HG02938 (cell line): ENCODE data around the gene FYN.

Source experiments
- ATAC-seq: cut with Tn5 transposase; IDR thresholded peaks from one replicate; pipeline ENCODE4 v1.9.1; 2021; ENCODE audit warnings: mild to moderate bottlenecking, moderate library complexity; ENCODE audit not compliant: unreplicated experiment

FYN gene

DNA sequence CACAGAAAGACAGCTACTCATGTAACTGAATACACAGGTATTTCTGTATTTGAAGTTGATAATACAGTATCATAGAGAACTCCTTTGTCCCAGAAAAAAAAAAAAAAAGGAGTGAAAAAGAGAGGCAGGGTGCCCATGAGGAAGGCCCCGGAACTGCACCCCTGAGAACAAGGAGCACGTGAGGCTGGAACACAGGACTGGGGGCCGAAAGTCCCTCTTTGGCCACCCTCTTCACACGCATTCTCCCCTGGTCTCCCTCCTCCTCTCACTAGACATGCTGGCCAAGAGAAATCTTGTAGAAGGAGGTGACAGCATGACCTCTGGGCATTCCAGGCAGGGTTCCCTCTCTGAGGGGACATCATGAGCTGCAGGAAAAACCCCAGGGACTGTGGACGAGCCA lies 204.8 kb downstream of the FYN start:
- no peak for ATAC-seq

DNA sequence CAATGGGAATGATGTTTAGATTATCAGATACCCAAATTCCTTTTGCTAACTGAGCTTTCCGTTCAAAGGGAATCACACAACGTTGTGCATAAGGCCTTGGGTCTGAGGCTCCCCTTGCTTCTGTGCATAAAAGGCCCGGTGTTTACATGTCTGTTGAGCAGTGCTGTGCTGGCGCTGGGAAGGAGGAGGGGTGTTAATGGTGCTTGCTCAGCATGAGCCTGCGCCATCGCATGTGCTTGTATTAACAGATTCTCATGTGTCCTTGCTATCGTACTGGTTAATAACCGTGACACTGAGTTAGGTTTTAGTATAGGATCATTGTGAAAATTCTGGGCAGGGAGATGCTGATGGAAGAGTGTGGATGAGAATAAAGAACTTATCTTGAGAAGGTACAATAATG lies 205.3 kb downstream of the FYN start:
- no peak for ATAC-seq

DNA sequence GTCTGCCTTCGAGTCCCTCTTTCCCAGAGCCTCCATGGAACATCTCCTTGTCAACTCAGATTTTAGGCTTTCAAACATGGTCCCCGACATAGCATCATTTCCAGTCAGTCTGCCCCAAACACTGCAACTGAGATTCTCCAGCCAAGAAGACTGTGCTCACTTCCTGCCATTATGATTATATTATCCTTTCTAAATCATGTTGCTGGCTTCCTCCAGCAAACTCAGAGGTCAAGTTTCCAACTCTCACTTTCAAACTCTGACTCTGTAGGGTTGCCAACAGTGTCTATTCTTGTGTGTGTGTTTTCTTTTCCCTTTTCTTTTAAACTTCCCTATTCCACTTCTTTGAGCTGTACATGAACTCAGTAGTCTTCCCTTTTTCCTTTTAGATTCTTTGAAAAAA lies 206.4 kb downstream of the FYN start:
- ATAC-seq = no peak

DNA sequence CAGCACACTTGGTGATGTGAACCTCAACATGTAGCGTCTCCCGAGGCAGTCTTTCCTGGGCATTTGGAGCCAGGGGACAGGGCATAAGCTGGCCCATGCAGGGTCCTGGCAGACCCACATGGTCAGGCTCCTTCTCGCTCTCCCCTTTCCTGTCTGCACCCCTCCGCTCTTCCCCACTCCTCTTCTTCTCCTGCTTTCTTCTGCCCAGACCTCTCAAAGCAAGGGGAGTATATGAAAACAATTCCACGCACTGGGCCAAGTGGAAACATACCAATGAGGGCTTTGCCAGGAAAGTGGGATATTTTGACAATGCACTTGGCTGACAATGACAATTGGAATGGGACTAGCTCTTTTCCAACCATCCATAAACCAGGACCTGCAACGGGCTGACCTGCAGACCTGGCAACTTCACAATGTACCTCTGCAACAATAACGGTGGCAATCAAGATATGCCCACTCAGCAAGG lies 208.7 kb downstream of the FYN start:
- no peak for ATAC-seq

DNA sequence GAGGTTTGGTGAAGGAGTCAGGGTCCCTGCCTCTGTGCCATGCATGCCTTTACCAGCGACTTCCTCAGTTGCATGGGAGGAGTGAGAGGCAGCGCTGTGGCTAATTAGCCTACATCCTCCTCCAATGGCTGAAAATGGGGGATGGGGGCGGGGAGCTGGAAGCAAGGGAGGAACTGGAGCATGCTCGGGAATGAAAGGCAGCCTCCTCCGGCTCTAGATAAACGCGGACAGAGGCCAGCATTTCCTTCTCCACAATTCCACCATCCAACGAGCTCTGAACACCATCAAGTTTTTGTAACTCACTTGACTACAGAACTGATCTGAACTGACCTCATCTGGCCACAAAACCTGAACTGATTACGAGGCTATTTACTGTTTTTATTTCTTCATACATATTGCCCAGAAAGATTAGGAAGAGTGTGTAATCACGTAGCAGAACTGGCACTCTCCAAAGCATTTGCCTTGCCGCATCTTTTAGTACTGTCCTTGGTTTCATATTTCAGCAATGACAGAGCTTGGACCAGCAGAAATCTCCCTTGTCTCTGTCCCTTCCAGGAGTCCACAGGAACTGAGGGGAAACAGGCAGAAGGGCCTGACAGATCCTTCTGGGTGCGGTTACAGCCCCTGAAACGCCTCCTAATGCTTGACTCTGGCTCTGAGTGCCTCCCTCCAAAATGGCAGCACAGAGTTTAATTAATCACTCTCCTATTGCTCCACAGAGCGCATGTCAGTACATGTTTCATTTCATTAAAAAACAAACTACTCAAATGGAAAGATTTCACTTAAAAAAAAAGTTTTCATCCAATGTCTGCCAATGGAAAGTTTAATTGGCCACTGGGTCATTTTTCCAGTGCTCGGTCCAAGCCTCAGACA lies 209.3 kb downstream of the FYN start:
- ATAC-seq = no peak

DNA sequence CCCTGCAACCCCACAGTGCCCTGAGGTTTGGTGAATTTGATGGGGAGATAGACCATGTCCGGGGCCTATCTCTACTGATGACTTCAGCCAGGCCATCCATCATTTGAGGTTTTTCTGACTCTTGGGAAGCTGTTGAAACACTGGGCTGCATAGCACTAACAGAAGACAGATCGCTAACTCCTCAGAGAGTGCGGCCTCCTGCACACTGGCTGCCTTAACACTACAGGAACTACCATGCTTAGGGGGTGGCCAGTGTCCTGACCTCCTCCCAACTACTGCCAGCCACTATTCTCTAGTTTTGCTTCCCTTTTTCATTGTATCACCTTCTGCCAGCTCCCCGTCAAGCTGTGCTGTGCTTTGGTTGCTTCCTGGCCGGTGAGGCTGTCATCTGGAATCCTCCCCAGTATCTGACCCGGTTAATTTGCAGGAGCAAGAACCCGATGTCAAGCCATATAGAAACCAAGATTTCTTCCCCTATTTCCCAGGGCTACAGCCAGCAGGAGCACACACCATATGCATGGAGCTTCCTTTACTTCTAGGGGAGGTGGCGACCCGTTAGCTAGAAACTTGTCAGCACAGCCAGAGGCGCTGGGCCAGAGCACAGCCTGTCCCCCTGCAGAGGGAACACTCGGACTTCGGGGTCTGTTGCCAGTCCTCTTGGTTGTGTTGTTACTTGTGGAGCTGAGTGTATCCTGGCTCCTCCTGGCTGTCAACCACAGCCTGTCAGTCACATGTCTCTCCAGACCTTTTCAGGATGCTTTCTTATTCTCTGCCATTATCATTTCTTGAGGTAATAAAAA lies 210.3 kb downstream of the FYN start:
- no peak for ATAC-seq

DNA sequence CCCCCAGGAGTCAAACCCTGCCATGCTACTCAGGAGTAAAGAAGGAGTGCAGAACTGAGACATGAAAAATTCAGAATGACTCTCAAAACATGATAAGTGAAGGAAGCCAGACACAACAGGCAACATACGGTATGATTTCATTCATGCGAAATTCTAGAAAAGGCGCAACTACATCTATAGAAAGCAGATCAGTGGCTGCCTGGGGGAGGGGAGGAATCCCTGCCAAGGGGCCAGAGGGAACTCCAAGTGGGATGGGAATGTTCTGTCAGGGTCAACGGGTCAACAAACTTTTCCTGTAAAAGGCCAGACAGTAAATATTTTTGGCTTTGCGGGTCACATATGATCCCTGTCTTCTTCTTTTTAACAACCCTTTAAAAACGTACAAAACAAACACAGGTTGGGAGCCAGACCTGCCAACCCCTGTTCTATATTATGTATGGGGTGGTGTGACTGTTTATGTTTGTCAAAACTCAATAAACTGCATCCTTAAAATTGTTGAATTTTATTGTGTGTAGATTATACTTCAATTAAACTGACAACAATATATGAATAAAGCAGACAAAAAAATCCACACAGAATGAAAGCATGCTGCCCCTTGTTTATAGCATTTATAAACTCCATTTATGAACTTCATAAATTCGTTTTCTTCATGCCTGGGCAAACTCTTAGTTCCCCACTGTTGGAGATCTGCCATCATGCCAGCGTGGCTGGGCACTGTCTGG lies 211.0 kb downstream of the FYN start:
- no peak for ATAC-seq

DNA sequence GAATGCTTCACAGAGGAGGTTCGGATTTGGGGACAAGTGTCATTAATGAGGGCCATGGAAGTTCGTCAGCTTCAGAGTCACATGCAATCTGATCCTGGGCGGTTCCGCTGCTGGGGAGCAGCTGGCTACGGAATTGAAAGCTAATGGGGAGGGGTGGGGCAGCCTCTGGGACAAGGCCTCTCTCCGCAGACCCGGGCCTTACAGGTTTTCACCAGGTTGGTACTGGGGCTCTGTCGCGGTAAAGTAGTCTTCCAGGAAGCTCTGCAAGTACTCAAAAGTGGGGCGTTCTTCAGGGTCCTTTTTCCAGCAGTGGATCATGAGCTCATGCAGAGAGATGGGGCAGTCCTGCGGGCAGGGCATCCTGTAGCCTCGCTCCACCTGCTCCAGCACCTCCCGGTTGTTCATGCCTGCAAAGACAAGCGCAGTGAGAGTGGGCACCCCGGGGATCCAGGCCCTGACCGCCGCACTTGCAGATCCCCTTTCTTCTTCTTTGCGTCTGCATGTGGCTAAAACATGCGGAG lies 211.7 kb downstream of the FYN start:
- ATAC-seq = no peak

DNA sequence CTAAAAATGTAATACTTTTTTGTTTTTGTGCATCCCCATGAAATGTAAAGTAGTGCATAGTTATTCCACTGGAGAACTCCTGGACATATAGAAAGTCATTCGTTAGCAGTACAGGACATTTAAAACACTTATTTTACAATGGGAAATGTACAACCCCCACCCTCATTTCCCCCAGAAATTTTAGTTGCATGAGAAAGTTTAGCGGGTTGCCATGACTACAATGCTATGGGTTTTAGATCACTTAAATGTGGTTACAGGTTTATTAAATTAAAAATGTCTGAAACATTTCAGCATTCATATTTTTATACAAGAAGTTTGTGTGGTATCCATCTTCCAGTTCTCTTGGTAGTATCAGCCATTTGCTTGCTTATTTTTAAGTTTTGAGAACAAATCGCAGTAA lies 212.7 kb downstream of the FYN start:
- ATAC-seq = no peak

DNA sequence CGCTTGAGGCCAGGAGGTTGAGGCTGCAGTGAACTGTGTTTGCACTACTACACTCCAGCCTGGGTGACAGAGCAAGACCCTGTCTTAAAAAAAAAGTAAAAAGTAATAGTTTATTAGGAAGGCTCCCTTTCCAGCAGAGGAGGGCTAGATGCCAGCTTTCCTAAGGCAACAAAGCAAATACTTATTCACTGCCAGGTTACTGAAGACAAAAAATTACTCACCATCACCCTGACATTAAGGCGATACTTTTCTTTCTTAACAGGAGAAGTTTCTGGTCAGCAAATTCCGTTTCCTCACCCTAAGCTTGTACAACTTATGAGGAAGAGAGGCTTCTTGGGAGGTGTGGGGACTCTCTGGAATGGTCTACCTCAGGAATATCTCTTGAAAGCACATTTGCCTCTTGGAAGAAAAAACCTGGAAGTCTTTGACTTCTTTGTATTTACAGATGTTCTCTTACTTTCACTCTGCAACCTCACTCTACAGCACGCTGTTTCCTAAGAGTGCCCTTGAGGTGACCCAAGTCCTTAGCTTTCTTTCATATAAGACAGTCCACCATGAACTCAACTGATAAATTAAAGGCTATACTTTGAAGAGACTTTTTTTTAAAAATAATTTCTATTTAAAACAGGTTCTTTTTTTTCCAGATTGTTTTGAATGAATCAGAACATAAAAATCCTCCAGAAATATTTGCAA lies 214.6 kb downstream of the FYN start:
- ATAC-seq = no peak

DNA sequence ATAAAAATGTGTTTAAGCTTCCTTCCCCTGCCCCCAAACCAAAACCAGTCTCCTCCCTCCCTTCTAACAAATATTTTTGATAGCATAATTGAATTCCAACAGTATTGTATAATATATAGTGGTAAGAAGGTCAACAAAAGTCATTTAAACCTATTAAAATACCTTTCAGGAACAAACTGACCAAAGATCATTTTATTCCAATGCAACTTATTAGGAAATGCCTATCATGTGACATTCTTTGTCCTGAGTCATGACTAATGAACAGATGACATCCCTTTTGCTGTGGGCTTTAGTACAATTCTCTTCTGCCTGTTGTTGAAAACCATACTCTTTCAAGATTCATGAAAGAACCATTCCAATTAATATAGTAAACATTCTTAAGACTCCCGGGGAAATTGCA lies 216.1 kb downstream of the FYN start:
- ATAC-seq = no peak

DNA sequence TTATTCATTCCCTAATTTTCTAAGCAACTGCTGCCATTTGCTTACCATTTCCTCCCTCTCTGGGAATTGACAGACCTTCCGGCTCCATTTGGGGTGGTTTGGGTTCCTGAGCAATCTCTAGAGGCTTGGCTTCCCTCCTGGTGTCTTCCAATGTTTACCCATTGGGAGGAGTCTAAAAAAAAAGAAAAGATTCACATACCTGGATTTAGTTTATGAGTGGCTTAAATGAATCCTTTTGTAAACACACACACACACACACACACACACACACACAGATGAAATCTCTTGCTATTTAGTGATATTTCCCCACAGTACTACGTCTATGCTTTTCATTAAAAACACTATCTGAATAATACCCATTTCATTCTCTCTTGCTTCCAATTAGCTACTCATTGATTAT lies 219.3 kb downstream of the FYN start:
- no peak for ATAC-seq

DNA sequence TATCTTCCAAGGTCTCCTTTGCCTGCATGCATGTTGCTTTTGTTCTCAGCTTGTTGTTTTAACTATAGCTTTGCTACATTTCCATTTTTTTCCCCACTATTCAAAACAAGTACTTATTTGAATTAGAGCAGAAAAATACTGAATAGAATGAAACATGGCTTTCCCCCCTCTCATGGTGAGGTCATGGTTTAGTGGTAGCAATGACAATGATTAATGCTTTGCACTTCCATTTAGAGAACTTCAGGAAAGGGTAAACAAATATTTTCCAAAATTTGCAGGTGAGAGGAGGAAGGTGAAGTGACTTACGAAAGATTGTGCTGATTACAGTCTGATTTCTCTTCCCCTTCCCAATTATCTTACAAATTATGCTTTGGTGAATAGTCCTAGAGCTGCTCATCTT lies 219.8 kb downstream of the FYN start:
- no peak for ATAC-seq

DNA sequence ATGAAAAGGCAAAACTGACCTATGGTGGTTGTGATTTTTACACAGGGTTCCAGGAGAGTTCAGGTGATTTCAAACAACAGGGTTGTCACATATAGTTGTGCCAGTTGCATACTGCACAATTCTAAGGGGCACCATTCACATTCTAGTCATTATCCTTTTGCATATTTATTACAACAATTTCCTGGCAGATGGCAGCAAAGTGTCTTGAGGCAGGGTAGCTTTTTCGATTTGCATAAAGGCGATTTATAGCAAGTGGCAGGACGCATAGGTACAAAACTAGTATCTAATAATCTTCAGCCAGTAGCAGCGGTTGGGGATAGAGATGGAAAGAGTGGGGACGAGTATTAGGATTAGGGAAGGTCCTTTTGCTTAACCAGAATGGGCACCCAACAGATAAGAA lies 221.1 kb downstream of the FYN start:
- no peak for ATAC-seq

DNA sequence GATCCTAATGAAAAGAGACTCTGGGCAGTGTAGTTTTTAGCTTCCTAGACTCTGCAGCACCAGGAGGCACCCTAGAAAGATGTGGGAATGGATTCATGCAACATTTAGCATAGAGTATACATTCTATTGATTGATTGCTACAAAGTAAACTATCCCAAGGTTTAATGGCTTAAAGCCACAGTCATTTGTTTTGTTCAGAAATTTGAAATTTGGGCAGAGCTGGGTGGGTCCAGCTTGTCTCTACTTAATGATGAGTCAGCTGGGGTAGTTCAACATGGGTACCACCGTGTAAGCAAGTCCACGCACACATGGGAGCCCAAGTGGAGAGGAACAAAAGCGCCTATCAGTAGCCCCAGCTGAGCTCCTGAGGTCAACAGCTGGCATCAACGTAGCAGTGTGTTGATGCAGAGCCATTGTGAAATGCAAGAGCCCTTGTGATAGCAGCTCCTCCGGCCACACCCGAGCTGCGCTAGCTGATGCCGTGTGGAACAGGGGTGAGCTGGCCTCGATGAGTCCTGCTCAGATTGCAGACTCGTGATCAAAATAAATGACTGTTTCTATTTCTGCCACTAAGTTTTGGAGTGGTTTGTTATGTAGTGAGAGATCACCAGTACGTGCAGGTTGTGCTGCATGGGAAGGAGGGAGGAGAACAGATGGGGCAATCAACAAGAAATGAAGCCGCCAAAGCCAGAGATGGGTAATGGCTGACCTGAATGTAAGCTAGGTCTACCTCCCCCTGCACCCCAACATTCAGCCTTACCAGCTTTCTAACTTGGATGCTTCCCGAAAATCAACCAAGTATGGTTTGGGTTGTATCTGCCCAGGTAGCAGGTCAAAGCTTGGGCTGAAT lies 221.8 kb downstream of the FYN start:
- ATAC-seq = no peak

DNA sequence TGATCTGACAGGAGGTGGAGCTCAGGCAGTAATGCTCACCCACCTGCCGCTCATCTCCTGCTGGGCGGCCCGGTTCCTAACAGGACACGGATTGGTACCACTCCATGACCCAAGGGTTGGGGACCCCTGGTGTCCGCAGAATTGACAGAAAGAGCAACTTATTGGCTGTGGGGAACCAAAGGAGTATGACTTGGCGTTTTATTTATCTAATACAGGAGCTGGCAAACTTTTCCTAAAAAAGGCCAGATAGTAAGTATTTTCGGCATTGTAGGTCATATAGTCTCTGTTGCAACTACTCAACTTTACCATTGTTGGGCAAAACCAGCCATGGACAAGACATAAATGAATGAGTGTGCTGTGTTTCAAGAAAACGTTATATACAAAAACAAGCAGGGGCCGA lies 223.2 kb downstream of the FYN start:
- no peak for ATAC-seq

DNA sequence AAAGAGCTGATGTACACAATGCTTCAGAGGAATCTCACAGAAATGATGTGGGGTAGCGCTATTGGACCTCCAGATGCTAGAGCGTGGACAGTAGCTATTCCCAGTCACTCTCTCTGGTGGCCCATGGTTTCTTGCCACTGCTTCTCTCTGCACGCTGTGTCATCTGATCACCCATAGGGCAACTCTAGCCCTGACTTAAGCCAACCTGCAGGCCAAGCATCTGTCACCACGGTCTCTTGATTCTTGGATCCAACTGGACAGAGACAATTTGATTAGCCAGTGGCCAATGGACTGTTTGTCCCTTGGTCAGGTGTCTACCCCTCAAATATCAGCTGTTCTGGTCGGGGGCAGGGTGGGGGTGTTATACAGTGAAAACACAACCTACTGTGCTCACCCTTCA lies 225.2 kb downstream of the FYN start:
- ATAC-seq = no peak

DNA sequence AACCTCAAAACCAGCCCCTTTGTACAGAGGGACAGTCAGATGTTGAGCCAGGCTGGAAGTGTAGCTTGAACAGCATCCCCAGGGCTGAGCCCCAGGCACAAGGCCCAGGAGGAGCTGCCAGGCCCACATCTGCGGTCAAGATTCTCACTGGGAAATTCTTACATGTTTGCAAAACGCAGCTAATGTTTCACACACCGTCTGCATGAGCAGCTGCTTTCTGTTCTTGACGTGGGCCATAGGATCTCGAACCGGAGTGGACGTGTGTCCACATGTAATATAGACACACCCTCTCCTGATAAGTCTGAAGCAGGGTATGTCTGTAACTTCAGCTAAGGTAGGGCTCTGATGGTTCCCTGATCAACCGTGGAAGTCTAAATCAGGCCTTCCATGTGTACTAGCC lies 226.3 kb downstream of the FYN start:
- no peak for ATAC-seq

DNA sequence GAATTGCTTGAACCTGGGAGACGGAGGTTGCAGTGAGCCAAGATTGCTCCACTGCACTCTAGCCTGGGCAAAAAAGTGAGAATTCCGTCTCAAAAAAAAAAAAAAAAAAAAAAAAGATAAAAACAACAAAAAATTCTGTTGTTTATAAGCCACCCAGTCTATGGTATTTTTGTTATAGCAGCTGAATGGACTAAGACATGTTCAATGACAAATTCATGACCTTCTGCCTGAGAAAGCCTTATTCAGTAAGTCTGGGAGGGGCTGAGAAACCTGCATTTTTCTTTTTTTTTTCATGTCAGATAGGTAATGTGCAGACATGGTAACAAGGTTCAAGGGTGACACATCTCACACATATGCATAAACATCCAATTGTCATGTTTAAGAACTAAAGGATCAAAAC lies 227.2 kb downstream of the FYN start:
- ATAC-seq = no peak

DNA sequence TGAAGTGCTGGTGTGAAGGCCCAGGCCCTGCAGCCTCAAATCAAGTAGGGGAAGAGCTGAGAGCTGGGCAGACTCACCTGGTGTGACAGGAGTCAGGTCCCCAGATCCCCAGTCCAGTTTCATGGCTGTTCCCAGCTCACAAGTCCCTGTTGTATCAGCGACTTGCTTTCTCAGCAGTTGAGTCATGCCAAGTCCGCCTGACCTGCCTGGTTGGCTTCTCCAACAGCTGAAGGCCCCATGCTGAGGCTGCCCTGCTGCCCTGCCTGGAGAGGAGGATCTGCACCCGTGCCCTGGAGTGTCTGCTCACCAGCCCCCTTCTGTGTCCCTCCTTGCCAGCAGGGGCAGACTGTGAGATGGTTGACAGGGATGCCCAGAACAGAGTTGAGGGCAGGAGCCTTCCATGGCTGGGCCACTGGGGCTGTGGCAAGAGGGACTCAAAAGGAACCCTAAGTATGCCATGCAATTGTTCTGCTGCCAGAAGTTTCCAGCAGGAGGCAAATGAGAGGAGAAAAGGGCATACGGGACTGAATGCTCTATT lies 228.3 kb downstream of the FYN start:
- no peak for ATAC-seq
